SK-N-SH treated with all-trans-retinoic acid at 6 μM for 48 hours (cell line): ENCODE data around the gene SCD5.

ENCODE experiments used
- ATAC-seq: fragments of 200-7000 bp; cut with Tn5 transposase; 3 replicates; pipeline ENCODE4 v1.9.1; 2020; ENCODE audit warnings: mild to moderate bottlenecking, moderate library complexity
- ARNTL ChIP-seq: fragments of 450-650 bp; formaldehyde crosslinking; IDR thresholded peaks from 2 replicates; pipeline ENCODE4 v1.5.0; 2020; ENCODE audit warnings: low read depth, mild to moderate bottlenecking, moderate library complexity, borderline replicate concordance
- CSDC2 ChIP-seq: fragments of 250-450 bp; sonication (Bioruptor Pico); IDR thresholded peaks from 2 replicates; pipeline ENCODE4 v1.5.0; 2020; ENCODE audit warnings: mild to moderate bottlenecking, moderate library complexity
- ESRRG ChIP-seq: fragments of 250-450 bp; sonication (Bioruptor Pico); IDR thresholded peaks from 2 replicates; pipeline ENCODE4 v1.6.1; 2021; ENCODE audit warnings: mild to moderate bottlenecking
- GLIS3 ChIP-seq: fragments of 250-450 bp; sonication (Bioruptor Pico); IDR thresholded peaks from 2 replicates; pipeline ENCODE4 v1.5.0; 2020; ENCODE audit warnings: mild to moderate bottlenecking, moderate library complexity
- ISL1 ChIP-seq: fragments of 250-450 bp; sonication (Bioruptor Pico); IDR thresholded peaks from 2 replicates; pipeline ENCODE4 v2.1.2; 2022; ENCODE audit warnings: mild to moderate bottlenecking, moderate library complexity
- PPARA ChIP-seq: fragments of 250-450 bp; sonication (Bioruptor Pico); IDR thresholded peaks from 2 replicates; pipeline ENCODE4 v1.5.0; 2020; ENCODE audit warnings: mild to moderate bottlenecking, borderline replicate concordance
- RARB ChIP-seq: fragments of 250-450 bp; sonication (Bioruptor Pico); IDR thresholded peaks from 2 replicates; pipeline ENCODE4 v1.8.0; 2021; ENCODE audit warnings: mild to moderate bottlenecking, moderate library complexity
- SNAI2 ChIP-seq: fragments of 250-450 bp; sonication (Bioruptor Pico); IDR thresholded peaks from 2 replicates; pipeline ENCODE4 v1.5.0; 2020; ENCODE audit warnings: mild to moderate bottlenecking, moderate library complexity
- TOX ChIP-seq: fragments of 250-450 bp; sonication (Bioruptor Pico); IDR thresholded peaks from 2 replicates; pipeline ENCODE4 v1.8.0; 2021; ENCODE audit warnings: mild to moderate bottlenecking, moderate library complexity, borderline replicate concordance
- ZC3H10 ChIP-seq: fragments of 250-450 bp; sonication (Bioruptor Pico); IDR thresholded peaks from 2 replicates; pipeline ENCODE4 v1.5.1; 2021; ENCODE audit warnings: mild to moderate bottlenecking, moderate library complexity
- ZFP3 ChIP-seq: fragments of 250-450 bp; sonication (Bioruptor Pico); IDR thresholded peaks from 2 replicates; pipeline ENCODE4 v1.5.0; 2020; ENCODE audit warnings: mild to moderate bottlenecking, moderate library complexity
- ZFP30 ChIP-seq: fragments of 450-650 bp; formaldehyde crosslinking; IDR thresholded peaks from 2 replicates; pipeline ENCODE4 v1.5.0; 2022; ENCODE audit warnings: mild to moderate bottlenecking, moderate library complexity
- ZNF70 ChIP-seq: fragments of 450-650 bp; formaldehyde crosslinking; IDR thresholded peaks from 2 replicates; pipeline ENCODE4 v1.5.0; 2020; ENCODE audit warnings: mild to moderate bottlenecking, moderate library complexity
- ZNF8 ChIP-seq: fragments of 450-650 bp; formaldehyde crosslinking; IDR thresholded peaks from 2 replicates; pipeline ENCODE4 v1.5.0; 2020; ENCODE audit warnings: mild to moderate bottlenecking, moderate library complexity
- TF ChIP-seq, protein P1 (sequence below): fragments of 250-450 bp; sonication (Bioruptor Pico); IDR thresholded peaks from 2 replicates; pipeline ENCODE4 v1.8.0; 2021; ENCODE audit warnings: low read depth, mild to moderate bottlenecking, moderate library complexity, borderline replicate concordance
- TF ChIP-seq, protein P2 (sequence below): fragments of 250-450 bp; sonication (Bioruptor Pico); IDR thresholded peaks from 2 replicates; pipeline ENCODE4 v1.5.1; 2020; ENCODE audit warnings: low read depth, mild to moderate bottlenecking, moderate library complexity
- TF ChIP-seq, protein P3 (sequence below): fragments of 250-450 bp; sonication (Bioruptor Pico); IDR thresholded peaks from 2 replicates; pipeline ENCODE4 v1.5.1; 2021; ENCODE audit warnings: mild to moderate bottlenecking, moderate library complexity
- TF ChIP-seq, protein P4 (sequence below): fragments of 250-450 bp; sonication (Bioruptor Pico); IDR thresholded peaks from 2 replicates; pipeline ENCODE4 v1.8.0; 2020; ENCODE audit warnings: mild to moderate bottlenecking, moderate library complexity, borderline replicate concordance

The SCD5 gene

DNA sequence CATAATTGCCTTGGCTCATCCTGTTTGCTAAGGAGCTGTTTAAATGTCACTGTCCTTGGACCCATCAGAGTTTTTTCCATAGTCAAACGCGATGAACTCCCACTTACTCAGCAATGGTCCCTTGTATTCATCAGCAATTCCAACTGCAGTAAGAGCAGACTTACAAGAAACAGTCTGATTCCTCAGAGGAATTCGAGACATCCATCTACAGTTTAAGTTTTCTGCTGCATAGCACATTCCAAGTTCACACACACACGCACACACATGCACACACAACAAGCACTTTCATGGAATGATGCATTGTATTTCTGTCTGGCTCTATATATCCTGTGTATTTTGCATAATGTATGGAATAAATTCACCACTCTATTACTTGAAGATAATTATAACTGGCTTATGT is 204.1 kb downstream of the SCD5 start:
- no peak for ATAC-seq
- TF ChIP-seq, protein P1, sequence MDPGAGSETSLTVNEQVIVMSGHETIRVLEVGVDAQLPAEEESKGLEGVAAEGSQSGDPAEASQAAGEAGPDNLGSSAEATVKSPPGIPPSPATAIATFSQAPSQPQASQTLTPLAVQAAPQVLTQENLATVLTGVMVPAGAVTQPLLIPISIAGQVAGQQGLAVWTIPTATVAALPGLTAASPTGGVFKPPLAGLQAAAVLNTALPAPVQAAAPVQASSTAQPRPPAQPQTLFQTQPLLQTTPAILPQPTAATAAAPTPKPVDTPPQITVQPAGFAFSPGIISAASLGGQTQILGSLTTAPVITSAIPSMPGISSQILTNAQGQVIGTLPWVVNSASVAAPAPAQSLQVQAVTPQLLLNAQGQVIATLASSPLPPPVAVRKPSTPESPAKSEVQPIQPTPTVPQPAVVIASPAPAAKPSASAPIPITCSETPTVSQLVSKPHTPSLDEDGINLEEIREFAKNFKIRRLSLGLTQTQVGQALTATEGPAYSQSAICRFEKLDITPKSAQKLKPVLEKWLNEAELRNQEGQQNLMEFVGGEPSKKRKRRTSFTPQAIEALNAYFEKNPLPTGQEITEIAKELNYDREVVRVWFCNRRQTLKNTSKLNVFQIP: no peak

DNA sequence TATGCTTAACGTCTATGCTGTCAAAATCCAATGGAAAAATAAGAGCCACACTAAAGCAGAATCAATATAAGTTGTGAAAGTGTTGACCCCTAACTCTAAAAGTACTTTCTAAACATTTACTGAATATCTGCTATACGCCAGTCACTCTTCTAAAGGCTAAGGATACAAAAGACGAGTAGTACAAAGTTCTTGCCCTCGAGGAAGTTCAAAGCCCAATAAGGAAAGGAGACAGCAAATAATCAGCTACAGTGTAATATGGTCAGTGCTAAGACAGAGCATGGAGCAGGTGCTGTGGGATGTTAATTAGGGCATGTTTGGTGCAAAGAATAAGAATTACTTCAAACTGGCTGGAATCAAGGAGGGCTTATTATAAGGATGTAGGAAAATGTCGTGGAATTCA is 205.2 kb downstream of the SCD5 start:
- TF ChIP-seq ISL1 (CRISPR knock-in tag) (no peak), ARNTL (CRISPR knock-in tag) (no peak)
- TF ChIP-seq, protein P2, sequence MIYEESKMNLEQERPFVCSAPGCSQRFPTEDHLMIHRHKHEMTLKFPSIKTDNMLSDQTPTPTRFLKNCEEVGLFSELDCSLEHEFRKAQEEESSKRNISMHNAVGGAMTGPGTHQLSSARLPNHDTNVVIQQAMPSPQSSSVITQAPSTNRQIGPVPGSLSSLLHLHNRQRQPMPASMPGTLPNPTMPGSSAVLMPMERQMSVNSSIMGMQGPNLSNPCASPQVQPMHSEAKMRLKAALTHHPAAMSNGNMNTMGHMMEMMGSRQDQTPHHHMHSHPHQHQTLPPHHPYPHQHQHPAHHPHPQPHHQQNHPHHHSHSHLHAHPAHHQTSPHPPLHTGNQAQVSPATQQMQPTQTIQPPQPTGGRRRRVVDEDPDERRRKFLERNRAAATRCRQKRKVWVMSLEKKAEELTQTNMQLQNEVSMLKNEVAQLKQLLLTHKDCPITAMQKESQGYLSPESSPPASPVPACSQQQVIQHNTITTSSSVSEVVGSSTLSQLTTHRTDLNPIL (CRISPR knock-in tag): no peak
- TF ChIP-seq, protein P3, sequence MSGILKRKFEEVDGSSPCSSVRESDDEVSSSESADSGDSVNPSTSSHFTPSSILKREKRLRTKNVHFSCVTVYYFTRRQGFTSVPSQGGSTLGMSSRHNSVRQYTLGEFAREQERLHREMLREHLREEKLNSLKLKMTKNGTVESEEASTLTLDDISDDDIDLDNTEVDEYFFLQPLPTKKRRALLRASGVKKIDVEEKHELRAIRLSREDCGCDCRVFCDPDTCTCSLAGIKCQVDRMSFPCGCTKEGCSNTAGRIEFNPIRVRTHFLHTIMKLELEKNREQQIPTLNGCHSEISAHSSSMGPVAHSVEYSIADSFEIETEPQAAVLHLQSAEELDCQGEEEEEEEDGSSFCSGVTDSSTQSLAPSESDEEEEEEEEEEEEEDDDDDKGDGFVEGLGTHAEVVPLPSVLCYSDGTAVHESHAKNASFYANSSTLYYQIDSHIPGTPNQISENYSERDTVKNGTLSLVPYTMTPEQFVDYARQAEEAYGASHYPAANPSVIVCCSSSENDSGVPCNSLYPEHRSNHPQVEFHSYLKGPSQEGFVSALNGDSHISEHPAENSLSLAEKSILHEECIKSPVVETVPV (CRISPR knock-in tag): no peak
- ATAC-seq: no peak

DNA sequence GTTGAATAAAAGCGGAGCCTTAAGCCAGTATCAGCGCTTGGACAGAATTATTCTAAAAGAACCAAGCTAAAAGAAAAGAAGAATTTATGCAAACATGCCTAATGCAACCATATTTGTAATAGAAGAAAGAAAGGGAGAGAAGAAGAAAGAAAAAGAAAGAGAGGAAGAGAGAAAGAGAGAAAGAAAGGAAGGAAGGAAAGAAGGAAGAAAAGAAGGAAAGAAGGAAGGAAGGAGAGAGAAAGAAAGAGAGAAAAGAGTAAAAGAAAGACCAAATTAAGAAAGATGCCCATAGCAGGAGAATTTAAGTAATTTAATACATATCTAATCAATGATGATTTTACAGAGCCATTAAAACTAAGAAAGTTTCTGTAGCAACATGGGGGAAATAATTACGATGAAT is 206.0 kb downstream of the SCD5 start:
- ATAC-seq: no peak
- no peak for TF ChIP-seq ZNF70 (CRISPR knock-in tag)
- TF ChIP-seq ZFP3 (CRISPR knock-in tag): no peak

DNA sequence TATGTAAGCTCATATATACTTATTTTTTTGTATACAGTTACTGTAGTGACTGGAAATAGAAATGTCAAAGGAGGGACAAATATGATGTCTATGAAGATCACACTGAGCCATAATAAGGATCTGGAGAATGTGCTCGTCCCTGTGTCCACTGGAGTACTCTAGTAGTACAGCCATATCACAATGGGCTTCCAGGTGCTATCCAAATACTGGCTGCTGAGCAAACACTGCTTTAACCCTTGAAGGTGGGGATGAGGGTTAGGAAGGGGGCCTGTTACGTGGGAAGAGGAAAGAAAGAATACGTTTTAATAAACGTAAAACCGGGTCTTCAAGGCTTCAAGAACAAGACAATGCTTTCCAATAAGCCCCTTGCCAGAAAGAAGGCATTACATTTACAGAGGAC is 207.0 kb downstream of the SCD5 start:
- TF ChIP-seq, protein P4, sequence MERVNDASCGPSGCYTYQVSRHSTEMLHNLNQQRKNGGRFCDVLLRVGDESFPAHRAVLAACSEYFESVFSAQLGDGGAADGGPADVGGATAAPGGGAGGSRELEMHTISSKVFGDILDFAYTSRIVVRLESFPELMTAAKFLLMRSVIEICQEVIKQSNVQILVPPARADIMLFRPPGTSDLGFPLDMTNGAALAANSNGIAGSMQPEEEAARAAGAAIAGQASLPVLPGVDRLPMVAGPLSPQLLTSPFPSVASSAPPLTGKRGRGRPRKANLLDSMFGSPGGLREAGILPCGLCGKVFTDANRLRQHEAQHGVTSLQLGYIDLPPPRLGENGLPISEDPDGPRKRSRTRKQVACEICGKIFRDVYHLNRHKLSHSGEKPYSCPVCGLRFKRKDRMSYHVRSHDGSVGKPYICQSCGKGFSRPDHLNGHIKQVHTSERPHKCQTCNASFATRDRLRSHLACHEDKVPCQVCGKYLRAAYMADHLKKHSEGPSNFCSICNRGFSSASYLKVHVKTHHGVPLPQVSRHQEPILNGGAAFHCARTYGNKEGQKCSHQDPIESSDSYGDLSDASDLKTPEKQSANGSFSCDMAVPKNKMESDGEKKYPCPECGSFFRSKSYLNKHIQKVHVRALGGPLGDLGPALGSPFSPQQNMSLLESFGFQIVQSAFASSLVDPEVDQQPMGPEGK (CRISPR knock-in tag): no peak
- TF ChIP-seq PPARA (no peak), SNAI2 (CRISPR knock-in tag) (no peak), RARB (CRISPR knock-in tag) (no peak), ZC3H10 (CRISPR knock-in tag) (no peak), CSDC2 (CRISPR knock-in tag) (no peak), ZNF8 (CRISPR knock-in tag) (no peak)
- TF ChIP-seq, protein P1: no peak
- TF ChIP-seq, protein P3 (CRISPR knock-in tag): no peak
- ATAC-seq: no peak

DNA sequence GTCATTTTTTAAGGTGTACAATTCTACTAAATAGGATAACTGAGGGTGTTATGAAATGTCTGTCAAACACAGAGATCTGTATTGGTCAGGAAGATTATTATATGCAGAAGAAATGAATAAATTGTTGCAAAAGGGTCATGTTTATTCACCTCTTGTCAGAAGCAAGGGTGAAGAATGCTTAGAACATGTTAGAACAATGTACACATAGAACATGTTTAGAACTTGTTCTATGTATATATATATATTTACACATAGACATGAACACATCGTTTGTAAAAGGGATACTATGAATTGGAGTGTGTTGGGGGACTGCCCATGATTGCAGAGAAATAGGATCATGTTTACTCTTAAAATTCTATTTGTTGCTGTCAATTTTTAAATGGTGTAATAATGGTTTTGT is 208.8 kb downstream of the SCD5 start:
- no peak for ATAC-seq
- TF ChIP-seq TOX (CRISPR knock-in tag): no peak
- no peak for TF ChIP-seq ZFP3 (CRISPR knock-in tag)
- TF ChIP-seq GLIS3 (CRISPR knock-in tag): no peak
- no peak for TF ChIP-seq ESRRG (CRISPR knock-in tag)
- no peak for TF ChIP-seq ZC3H10 (CRISPR knock-in tag)
- TF ChIP-seq, protein P2 (CRISPR knock-in tag): no peak
- no peak for TF ChIP-seq ZNF8 (CRISPR knock-in tag)
- TF ChIP-seq ZFP30: no peak
- TF ChIP-seq ARNTL (CRISPR knock-in tag): no peak
- TF ChIP-seq, protein P3 (CRISPR knock-in tag): no peak
